Vagina (tissue), 2 donors: ENCODE measurements around the gene KCTD14. TPM values are rescaled to one million over a fixed set of nuclear protein-coding genes. Genes with fewer than 3 reads are reported as not detected.
"Not testable (repeated sequence)": the region's sequence is repeated elsewhere in the genome, so short reads cannot be mapped to it uniquely, and the experiment has no call there.

Experiments
- DNase-seq, 2 donors: peaks; one replicate each; pipeline ENCODE4 v3.0.0-alpha.2; 2017; ENCODE audit errors: extremely low spot score in 2 of 2
- H3K27ac ChIP-seq: fragments of 200-600 bp; sonication (generic); one replicate; pipeline ENCODE4 v1.5.1; 2019
- H3K27me3 ChIP-seq: fragments of 200-600 bp; sonication (generic); one replicate; pipeline ENCODE4 v1.5.1; 2019
- H3K36me3 ChIP-seq, 2 donors: fragments of 200-600 bp; sonication (generic); one replicate each; pipeline ENCODE4 v1.5.1; 2017 to 2019
- H3K4me1 ChIP-seq: fragments of 200-600 bp; sonication (generic); one replicate; pipeline ENCODE4 v1.5.1; 2019
- H3K4me3 ChIP-seq, 2 donors: fragments of 200-600 bp; sonication (generic); 1 replicate in 1 of 2; 2 replicates in 1 of 2; pipeline ENCODE4 v1.5.1; 2016 to 2019
- H3K9me3 ChIP-seq: fragments of 200-600 bp; sonication (generic); one replicate; pipeline ENCODE4 v1.5.1; 2019
- CTCF ChIP-seq, 3 experiments: fragments of 450-650 bp in 2 of 3; fragments of 200-600 bp in 1 of 3; sonication (generic) in 1 of 3; IDR thresholded peaks; one replicate each; pipeline ENCODE4 v1.5.1; 2017 to 2019; ENCODE audit warnings: antibody characterized with exemption in 3 of 3, mild to moderate bottlenecking in 2 of 3, moderate library complexity in 2 of 3
- POLR2A ChIP-seq, 2 donors: fragments of 450-650 bp; IDR thresholded peaks; one replicate each; pipeline ENCODE4 v1.6.1; 2017; ENCODE audit warnings: antibody characterized with exemption in 2 of 2, mild to moderate bottlenecking in 2 of 2, moderate library complexity in 2 of 2
- POLR2AphosphoS5 ChIP-seq, 2 donors: sonication (generic); formaldehyde crosslinking; IDR thresholded peaks; one replicate each; pipeline ENCODE4 v1.9.0; 2017; ENCODE audit warnings: antibody characterized with exemption in 2 of 2, mild to moderate bottlenecking in 2 of 2, low read depth in 1 of 2; ENCODE audit not compliant: insufficient read depth in 1 of 2
- intact Hi-C: fragments of 100-400 bp; cut with DNase I; formaldehyde crosslinking; loops from one replicate; pipeline ENCODE4 v1.15.1; 2023
- total RNA-seq: library from RNA; depleted of rRNA; stranded (reverse); fragments of >200 nt; gene quantifications from one replicate; pipeline ENCODE4 v1.2.3, GENCODE V29; 2016

The KCTD14 gene
- total RNA-seq, 1 donor from 2014 or later = 2.9 TPM

- Histone ChIP-seq H3K4me1 (peaks cover 21% of the 10 kb centered on the region), H3K36me3 (peaks cover 0 to 26% of the 10 kb centered on the region in 2 donors), H3K27me3 (no peaks in the 10 kb centered on the region), H3K4me3 (no peak overlapping the region), H3K9me3 (no peaks in the 10 kb centered on the region), H3K27ac (no peak overlapping the region)
- no peak for TF ChIP-seq CTCF (IDR thresholded peaks at IDR 0.05)
- no peak for TF ChIP-seq POLR2A (IDR thresholded peaks at IDR 0.05)
- no peak for TF ChIP-seq POLR2AphosphoS5 (IDR thresholded peaks at IDR 0.05; ENCODE audit: insufficient read depth in 1 of 2, low read depth in 1 of 2)
- intact Hi-C loops = no loop called here
- no peak for DNase-seq
Measured at GRCh38 chr11:77990981-77991380, 32.1 kb downstream of the KCTD14 start.

DNA sequence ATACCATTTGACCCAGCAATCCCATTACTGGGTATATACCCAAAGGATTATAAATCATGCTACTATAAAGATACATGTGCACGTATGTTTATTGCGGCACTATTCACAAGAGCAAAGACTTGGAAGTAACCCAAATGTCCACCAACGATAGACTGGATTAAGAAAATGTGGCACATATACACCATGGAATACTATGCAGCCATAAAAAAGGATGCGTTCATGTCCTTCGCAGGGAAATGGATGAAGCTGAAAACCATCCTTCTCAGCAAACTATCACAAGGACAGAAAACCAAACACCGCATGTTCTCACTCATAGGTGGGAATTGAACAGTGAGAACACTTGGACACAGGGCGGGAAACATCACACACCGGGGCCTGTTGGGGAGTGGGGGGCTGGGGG is 36.6 kb downstream of the KCTD14 start:
- H3K27ac ChIP-seq, intact Hi-C loops, H3K4me1 ChIP-seq, H3K4me3 ChIP-seq, H3K9me3 ChIP-seq, H3K27me3 ChIP-seq, DNase-seq: not testable (repeated sequence)
- peaks cover 0 to 42% of the 10 kb centered on the region in 2 donors for H3K36me3 ChIP-seq

DNA sequence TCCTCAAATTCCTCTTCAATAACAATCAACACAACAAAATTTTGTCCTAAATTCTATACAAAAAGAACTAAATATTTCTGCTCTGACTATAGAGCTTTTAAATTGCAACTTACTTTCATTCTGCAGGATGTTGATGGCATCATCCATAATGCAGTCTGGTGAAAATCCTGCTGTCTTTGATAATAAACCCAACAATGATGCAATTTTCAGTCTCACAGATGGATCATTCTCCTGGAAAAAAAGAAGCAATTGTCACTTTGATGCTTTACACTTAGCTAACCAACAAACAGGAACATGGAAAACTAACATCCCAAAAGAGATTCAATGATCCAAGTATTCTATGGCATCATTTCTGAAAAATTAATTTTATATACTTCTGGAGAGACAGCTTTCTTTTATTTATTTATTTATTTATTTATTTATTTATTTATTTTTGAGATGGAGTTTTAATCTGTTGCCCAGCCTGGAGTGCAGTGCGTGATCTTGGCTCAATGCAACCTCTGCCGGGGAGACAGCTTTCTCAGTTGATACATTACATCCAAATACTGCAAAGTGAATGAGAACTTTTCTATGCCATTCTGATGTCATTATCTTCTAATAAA is 41.6 kb downstream of the KCTD14 start:
- no peak for DNase-seq
- Histone ChIP-seq H3K27ac (no peak overlapping the region), H3K27me3 (no peaks in the 10 kb centered on the region), H3K36me3 (peaks cover 0 to 47% of the 10 kb centered on the region in 2 donors), H3K4me3 (no peak overlapping the region), H3K4me1 (no peaks in the 10 kb centered on the region), H3K9me3 (no peaks in the 10 kb centered on the region)
- intact Hi-C loops = no loop called here
- no peak for TF ChIP-seq POLR2A (IDR thresholded peaks at IDR 0.05)
- no peak for TF ChIP-seq CTCF (IDR thresholded peaks at IDR 0.05)
- no peak for TF ChIP-seq POLR2AphosphoS5 (IDR thresholded peaks at IDR 0.05; ENCODE audit: insufficient read depth in 1 of 2, low read depth in 1 of 2)

DNA sequence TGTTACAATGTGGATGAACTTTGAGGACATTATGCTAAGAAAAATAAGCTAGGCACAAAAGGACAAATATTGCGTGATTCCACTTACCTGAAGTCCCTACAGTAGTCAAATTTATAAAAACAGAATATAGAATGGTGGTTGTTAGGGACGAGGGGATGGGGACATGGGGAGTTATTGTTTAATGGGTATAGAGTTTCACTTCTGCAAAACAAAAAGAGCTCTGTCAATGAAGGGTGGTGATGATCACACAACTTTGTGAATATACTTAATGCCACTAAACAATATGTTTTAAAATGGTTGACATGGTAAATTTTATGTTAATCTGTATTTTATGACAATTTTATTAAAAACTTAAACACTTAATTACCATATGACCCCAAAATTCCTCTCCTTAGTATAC is 54.7 kb downstream of the KCTD14 start:
- Histone ChIP-seq H3K27ac (no peak overlapping the region), H3K9me3 (no peaks in the 10 kb centered on the region), H3K4me3 (no peak overlapping the region), H3K36me3 (no peaks in the 10 kb centered on the region), H3K4me1 (no peaks in the 10 kb centered on the region), H3K27me3 (no peaks in the 10 kb centered on the region)
- TF ChIP-seq POLR2AphosphoS5 (IDR thresholded peaks at IDR 0.05; ENCODE audit: insufficient read depth in 1 of 2, low read depth in 1 of 2) (no peak), CTCF (IDR thresholded peaks at IDR 0.05) (no peak), POLR2A (IDR thresholded peaks at IDR 0.05) (no peak)
- no peak for DNase-seq
- intact Hi-C loops = no loop called here

DNA sequence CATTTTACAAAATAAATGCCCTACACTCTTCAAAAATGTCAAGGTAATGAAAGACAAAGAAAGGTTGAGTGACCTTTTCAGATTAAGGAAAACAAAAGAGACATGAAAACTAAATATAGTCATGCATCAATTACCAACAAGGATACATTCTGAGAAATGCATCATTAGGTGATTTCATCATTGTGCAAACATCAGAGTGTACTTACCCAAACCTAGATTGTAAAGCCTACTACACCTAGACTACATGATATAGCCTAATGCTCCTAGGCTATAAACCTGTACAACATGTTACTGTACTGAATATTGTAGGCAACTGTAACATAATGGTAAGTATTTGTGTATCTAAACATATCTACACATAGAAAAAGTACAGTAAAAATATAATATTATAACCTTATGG is 55.3 kb downstream of the KCTD14 start:
- intact Hi-C loops = no loop called here
- no peak overlapping the region for H3K4me3 ChIP-seq
- no peak for DNase-seq
- no peaks in the 10 kb centered on the region for H3K36me3 ChIP-seq
- H3K27ac ChIP-seq = no peak overlapping the region
- TF ChIP-seq CTCF (IDR thresholded peaks at IDR 0.05) (no peak), POLR2AphosphoS5 (IDR thresholded peaks at IDR 0.05; ENCODE audit: insufficient read depth in 1 of 2, low read depth in 1 of 2) (no peak), POLR2A (IDR thresholded peaks at IDR 0.05) (no peak)
- no peaks in the 10 kb centered on the region for H3K27me3 ChIP-seq
- H3K9me3 ChIP-seq = no peaks in the 10 kb centered on the region
- H3K4me1 ChIP-seq = no peaks in the 10 kb centered on the region
